GM21528 (cell line): ENCODE measurements around the gene SAMD1.
A peak's percentile ranks its signal among the peaks of the same experiment; 100 is the strongest.

Experiments
- ATAC-seq: cut with Tn5 transposase; IDR thresholded peaks from one replicate; pipeline ENCODE4 v1.9.1; 2021; ENCODE audit warnings: mild to moderate bottlenecking, moderate library complexity; ENCODE audit not compliant: unreplicated experiment, low FRiP score

SAMD1 gene

DNA sequence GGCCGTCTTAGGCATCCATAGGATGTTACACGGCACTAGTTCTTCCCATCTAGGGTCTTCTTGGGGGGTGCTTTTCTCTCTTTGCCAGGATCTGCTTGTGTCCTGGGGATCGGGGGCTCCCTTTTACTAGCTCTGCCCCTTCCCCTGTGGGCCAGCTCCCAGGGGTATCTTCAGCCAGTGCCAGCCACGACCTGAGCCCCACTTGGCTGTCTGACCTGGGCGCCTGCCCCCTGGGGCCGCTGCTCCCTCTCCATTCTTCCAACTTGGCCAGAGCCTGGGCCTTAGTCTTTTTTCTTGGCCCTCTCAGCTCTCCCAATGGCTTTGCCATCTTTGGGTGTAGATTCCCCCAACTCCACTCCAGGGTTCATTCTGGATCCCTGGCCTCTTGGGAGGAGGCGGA is 23.9 kb upstream of the SAMD1 start:
- no peak for ATAC-seq

- no peak for ATAC-seq
Measured at GRCh38 chr19:14113762-14114414, 23.3 kb upstream of the SAMD1 start.

DNA sequence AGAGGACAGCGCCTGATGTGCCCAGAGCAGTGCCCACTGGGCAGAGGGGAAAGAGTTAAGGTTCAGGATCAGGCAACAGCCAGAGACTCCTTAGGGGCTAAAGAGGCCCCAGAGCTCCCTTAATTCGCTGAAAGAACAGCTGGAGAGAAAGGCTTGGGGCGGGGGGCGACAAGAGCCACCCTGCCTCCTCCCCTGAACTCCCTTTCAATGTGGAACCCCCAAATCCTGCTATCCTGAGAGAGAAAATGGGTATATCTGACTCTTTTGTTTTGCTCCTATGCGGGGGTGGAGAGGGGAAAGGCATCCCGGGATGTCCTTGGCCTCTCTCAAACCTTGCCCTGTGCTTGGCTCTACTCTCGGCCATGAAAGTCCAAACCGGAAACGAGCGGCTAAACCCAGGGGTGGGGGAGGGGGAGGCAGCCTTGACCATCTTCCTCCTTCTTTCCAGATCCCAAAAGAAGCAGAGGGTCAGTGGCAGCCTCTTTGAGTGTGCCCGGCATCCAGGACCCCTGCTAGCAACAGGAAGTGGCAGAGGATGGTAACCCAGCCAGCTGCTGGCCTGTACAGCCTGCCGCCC is 22.3 kb upstream of the SAMD1 start:
- ATAC-seq, result no peak

DNA sequence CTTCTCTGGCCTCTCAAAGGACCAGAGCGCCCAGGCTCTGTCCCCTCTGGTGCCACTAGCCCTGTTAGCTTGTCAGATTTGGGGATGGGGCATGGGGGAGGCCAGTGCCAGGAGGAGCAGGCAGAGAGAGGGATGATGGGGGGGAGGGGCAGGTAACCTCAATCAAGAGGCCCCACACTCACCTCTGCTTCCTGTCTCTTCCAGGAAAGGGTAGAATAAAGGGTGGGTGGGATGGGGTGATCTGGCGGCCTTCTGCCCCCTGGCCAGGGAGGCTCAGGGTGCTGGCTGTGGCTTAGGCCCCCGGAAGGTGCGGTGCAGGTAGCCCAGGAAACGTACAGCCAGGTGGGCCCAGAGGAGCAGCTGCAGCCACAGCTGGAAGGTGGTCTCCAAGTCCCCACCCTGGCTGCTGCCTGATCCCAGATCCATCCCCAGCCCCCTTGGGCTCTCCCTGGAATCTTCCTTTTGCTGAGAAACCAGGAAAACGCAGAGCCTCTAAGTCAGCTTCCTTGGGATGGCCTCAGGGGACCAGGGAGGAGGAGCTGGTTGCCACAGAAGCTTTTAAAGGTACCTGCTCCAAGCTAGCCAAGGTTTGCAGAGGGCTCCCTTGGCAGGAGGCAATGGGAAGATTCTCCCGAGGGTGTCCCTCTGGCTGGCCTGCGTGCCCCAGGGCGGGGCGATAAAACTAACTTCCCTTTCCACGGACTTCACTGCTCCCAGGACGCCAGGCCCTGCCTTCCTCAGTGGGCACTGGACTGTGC is 21.7 kb upstream of the SAMD1 start:
- ATAC-seq, result no peak

DNA sequence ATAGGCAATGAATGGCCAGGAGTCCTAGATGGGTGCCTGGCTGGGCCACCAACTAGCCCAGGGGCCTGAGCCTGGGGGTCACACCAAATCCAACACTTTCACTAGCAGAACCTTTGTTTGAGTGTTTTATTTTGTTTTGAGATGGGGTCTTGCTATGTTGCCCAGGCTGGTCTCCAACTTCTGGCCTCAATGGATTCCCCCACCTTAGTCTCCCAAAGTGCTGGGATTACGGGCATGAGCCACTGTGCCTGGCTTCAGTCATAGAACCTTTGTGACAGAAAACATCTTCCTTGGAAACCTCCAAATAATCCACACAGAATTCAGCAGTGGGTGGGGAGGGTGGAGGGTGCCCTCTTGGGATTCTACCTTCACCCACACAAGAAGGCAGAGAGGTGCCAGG is 20.9 kb upstream of the SAMD1 start:
- ATAC-seq, result no peak

GRCh38 chr19:14110650-14111049 is 20.1 kb upstream of the SAMD1 start:
- no peak for ATAC-seq

- no peak for ATAC-seq
Measured at GRCh38 chr19:14107581-14108461, 17.3 kb upstream of the SAMD1 start.

- no peak for ATAC-seq
Measured at GRCh38 chr19:14106840-14107239, 16.3 kb upstream of the SAMD1 start.

- no peak for ATAC-seq
Measured at GRCh38 chr19:14105680-14106079, 15.1 kb upstream of the SAMD1 start.

GRCh38 chr19:14103310-14103709 is 12.8 kb upstream of the SAMD1 start:
- no peak for ATAC-seq

GRCh38 chr19:14102756-14103155 is 12.2 kb upstream of the SAMD1 start:
- ATAC-seq, result no peak

DNA sequence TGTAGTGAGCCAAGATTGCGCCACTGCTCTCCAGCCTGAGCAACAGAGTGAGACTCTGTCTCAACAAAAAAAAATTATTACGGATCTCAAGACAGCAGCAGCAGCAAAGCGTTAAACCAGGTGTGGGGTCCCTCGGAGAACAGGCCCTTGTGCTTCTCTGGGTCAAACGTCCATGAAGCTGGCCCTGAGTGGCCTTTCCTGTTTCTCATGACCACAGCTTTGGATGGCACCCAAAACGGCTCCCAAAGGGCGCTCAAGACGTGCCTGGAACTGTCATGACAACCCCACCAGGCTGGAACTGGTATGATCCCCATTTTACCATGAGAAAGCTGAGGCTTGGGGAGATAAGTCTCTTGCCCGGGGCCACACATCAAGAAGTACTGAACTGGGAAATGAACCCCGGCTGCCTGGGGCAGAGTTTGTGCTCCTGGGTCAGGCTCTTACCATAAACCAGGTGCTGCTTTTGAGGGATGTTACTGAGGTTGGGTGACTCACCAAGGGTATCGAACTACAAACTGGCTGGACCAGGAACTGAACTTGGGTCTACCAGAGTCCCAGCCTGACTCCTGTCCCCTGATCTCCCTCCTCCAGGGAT is 11.6 kb upstream of the SAMD1 start:
- ATAC-seq, result no peak

GRCh38 chr19:14101003-14101545 is 10.5 kb upstream of the SAMD1 start:
- ATAC-seq, result no peak

GRCh38 chr19:14097532-14098151 is 7.1 kb upstream of the SAMD1 start:
- no peak for ATAC-seq

GRCh38 chr19:14096272-14096992 is 5.9 kb upstream of the SAMD1 start:
- ATAC-seq, result no peak

DNA sequence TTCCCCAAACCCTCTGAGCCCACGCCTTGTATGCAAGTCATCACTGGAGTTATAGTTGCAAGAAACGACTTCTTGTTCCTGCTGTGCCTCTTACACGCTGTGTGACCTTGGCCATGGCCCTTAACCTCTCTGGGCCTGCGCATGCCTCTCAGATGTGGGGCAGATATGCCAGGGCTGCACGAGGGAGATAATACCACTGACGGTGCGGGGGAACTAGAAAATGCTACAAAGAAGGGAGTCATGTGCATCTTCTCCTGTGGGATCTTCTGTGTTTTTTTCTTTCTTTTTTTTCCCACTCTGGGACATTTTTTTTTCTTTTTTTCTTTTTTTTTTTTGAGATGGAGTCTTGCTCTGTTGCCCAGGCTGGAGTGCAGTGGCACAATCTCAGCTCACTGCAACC is 4.3 kb upstream of the SAMD1 start:
- ATAC-seq, result no peak

- ATAC-seq, result no peak
Measured at GRCh38 chr19:14093117-14093823, 2.7 kb upstream of the SAMD1 start.

- ATAC-seq, result peak; percentile 20
Measured at GRCh38 chr19:14091813-14092462, 1.4 kb upstream of the SAMD1 start.
